Measurements from ENCODE around the gene PALM2AKAP2. TPM values are rescaled to one million over a fixed set of nuclear protein-coding genes. Genes with fewer than 3 reads are reported as not detected.

The PALM2AKAP2 gene
- total RNA-seq, 2 donors from 2014 or later, result 0.49 to 1.1 TPM

DNA sequence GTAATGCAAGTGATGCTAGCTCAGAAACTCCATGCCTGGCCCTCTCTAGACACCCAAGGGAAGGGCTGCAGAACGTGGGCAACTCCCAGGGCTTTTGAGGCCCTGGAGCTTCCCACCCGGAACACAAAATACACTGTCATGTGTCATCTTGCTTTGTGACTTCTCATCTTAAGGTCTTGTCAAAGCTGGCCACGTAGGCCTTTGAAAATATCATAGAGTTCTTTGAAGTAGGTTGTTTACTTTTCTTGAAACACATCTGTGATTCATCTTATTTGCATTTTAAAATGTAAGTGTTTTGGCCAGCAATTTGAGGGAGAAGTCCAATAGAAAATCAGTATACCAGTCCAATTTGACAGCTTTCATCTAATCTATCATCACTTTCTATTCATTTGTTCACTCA, 40.2 kb upstream of the PALM2AKAP2 start:
- Mint-ChIP-seq H3K36me3 (ENCODE audit: low read depth) (no peaks in the 10 kb centered on the region), H3K4me3 (no peak overlapping the region), H3K27ac (no peak overlapping the region), H3K9me3 (no peaks in the 10 kb centered on the region), H3K4me1 (peaks cover 6% of the 10 kb centered on the region), H3K27me3 (ENCODE audit: insufficient read depth) (peaks cover 5% of the 10 kb centered on the region)
- H3K4me3 ChIP-seq (ENCODE audit: low read length), result no peak overlapping the region
- no peak for DNase-seq
- 87 to 93% methylated on average over 3 of the region's 3 CpGs for WGBS, 2 experiments (ENCODE audit: insufficient coverage in 1 of 2, insufficient read length in 1 of 2)
- H3K36me3 ChIP-seq (ENCODE audit: control insufficient read depth, insufficient read depth, low read length), result no peaks in the 10 kb centered on the region
- no peaks in the 10 kb centered on the region for H3K4me1 ChIP-seq (ENCODE audit: control insufficient read depth, insufficient read depth, low read length)
- H3K9me3 ChIP-seq (ENCODE audit: control insufficient read depth, low read length), result no peaks in the 10 kb centered on the region
- TF ChIP-seq, protein P1, sequence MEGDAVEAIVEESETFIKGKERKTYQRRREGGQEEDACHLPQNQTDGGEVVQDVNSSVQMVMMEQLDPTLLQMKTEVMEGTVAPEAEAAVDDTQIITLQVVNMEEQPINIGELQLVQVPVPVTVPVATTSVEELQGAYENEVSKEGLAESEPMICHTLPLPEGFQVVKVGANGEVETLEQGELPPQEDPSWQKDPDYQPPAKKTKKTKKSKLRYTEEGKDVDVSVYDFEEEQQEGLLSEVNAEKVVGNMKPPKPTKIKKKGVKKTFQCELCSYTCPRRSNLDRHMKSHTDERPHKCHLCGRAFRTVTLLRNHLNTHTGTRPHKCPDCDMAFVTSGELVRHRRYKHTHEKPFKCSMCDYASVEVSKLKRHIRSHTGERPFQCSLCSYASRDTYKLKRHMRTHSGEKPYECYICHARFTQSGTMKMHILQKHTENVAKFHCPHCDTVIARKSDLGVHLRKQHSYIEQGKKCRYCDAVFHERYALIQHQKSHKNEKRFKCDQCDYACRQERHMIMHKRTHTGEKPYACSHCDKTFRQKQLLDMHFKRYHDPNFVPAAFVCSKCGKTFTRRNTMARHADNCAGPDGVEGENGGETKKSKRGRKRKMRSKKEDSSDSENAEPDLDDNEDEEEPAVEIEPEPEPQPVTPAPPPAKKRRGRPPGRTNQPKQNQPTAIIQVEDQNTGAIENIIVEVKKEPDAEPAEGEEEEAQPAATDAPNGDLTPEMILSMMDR (conservative IDR thresholded peaks at IDR 0.05), result no peak
- no peak overlapping the region for H3K27ac ChIP-seq (ENCODE audit: low read depth, low read length)
- no peak overlapping the region for H3K9ac ChIP-seq (ENCODE audit: extremely low read depth, low read length, poor library complexity, severe bottlenecking)
- H3K27me3 ChIP-seq (ENCODE audit: control insufficient read depth, insufficient read depth, low read length, poor library complexity, severe bottlenecking), result no peaks in the 10 kb centered on the region

DNA sequence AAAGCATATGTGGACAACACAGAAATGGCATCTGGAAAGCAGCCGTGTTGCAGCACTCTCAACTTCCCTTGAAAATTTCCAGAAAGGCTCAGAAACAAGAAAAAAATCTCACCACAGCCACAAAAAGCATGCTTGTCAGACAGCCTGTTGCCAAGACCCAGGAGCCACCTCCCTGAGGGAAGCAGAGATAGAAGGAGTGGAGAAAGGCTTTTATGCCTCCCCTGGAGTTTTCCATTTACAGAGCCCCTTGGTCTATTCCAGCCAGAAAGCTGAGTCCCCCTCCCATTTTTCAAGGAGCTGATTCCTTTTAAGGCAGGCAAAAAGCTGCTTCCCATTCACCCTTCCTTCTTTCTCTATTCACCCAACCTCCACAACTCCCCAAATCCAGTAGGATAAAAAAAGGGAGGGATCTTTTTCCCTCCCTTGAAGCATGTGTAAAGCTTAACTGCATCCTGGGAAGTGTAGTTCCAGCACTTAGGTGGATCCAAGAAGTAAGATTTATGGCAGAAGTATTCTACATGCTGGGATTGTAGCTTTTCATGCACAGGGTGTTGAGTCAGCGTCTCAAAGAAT, 37.1 kb upstream of the PALM2AKAP2 start:
- no peaks in the 10 kb centered on the region for H3K27me3 ChIP-seq (ENCODE audit: control insufficient read depth, insufficient read depth, low read length, poor library complexity, severe bottlenecking)
- 84 to 100% methylated on average over 1 to 2 of the region's 2 CpGs for WGBS, 2 experiments (ENCODE audit: insufficient coverage in 1 of 2, insufficient read length in 1 of 2)
- H3K27ac Mint-ChIP-seq, result no peak overlapping the region
- H3K9me3 Mint-ChIP-seq, result no peaks in the 10 kb centered on the region
- DNase-seq, result no peak
- H3K4me1 Mint-ChIP-seq, result peaks cover 14% of the 10 kb centered on the region
- TF ChIP-seq, protein P1 (conservative IDR thresholded peaks at IDR 0.05), result no peak
- H3K27me3 Mint-ChIP-seq (ENCODE audit: insufficient read depth), result peaks cover 3% of the 10 kb centered on the region
- H3K36me3 Mint-ChIP-seq (ENCODE audit: low read depth), result no peaks in the 10 kb centered on the region
- H3K4me3 ChIP-seq (ENCODE audit: low read length), result no peak overlapping the region
- H3K9me3 ChIP-seq (ENCODE audit: control insufficient read depth, low read length), result no peaks in the 10 kb centered on the region
- H3K4me1 ChIP-seq (ENCODE audit: control insufficient read depth, insufficient read depth, low read length), result peaks cover 6% of the 10 kb centered on the region
- no peak overlapping the region for H3K27ac ChIP-seq (ENCODE audit: low read depth, low read length)
- no peaks in the 10 kb centered on the region for H3K36me3 ChIP-seq (ENCODE audit: control insufficient read depth, insufficient read depth, low read length)
- no peak overlapping the region for H3K9ac ChIP-seq (ENCODE audit: extremely low read depth, low read length, poor library complexity, severe bottlenecking)
- H3K4me3 Mint-ChIP-seq, result no peak overlapping the region

DNA sequence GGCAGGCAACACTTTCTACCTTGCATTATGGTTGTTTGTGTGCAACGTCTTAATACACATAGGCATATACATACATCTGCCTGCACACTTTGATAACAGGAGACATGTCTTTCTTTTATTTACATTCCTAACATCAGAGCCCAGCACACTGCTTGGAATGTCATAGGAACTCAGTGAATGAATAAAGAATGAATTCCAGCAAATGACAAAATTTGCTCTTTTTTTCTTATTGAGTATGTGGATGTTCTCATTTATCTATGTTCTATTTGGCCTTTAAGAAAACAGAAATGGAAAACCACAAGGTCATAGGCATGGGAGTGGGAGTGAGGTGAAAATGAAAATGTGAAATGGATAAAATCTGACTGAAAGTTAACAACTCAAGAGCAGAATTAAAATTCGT, 36.3 kb upstream of the PALM2AKAP2 start:
- H3K4me3 ChIP-seq (ENCODE audit: low read length), result no peak overlapping the region
- H3K9ac ChIP-seq (ENCODE audit: extremely low read depth, low read length, poor library complexity, severe bottlenecking), result no peak overlapping the region
- Mint-ChIP-seq H3K4me1 (peaks cover 14% of the 10 kb centered on the region), H3K27me3 (ENCODE audit: insufficient read depth) (peaks cover 3% of the 10 kb centered on the region), H3K9me3 (no peaks in the 10 kb centered on the region), H3K4me3 (no peak overlapping the region), H3K36me3 (ENCODE audit: low read depth) (no peaks in the 10 kb centered on the region), H3K27ac (no peak overlapping the region)
- peaks cover 6% of the 10 kb centered on the region for H3K4me1 ChIP-seq (ENCODE audit: control insufficient read depth, insufficient read depth, low read length)
- 71% methylated on average over 2 of the region's 2 CpGs; no CpG with 5 or more reads in 1 of the 2 experiments for WGBS, 2 experiments (ENCODE audit: insufficient coverage in 1 of 2, insufficient read length in 1 of 2)
- no peaks in the 10 kb centered on the region for H3K27me3 ChIP-seq (ENCODE audit: control insufficient read depth, insufficient read depth, low read length, poor library complexity, severe bottlenecking)
- no peak overlapping the region for H3K27ac ChIP-seq (ENCODE audit: low read depth, low read length)
- H3K36me3 ChIP-seq (ENCODE audit: control insufficient read depth, insufficient read depth, low read length), result no peaks in the 10 kb centered on the region
- no peak for DNase-seq
- no peaks in the 10 kb centered on the region for H3K9me3 ChIP-seq (ENCODE audit: control insufficient read depth, low read length)
- TF ChIP-seq, protein P1 (conservative IDR thresholded peaks at IDR 0.05), result no peak

Data from endodermal cell (in vitro differentiated cells).